Measurements from ENCODE around the gene CLECL1.
"Not testable (repeated sequence)": the region's sequence is repeated elsewhere in the genome, so short reads cannot be mapped to it uniquely, and the experiment has no call there.

Gene CLECL1

GRCh38 chr12:9740106-9740750, 7.3 kb upstream of the CLECL1 start:
- TF ChIP-seq YY1 (IDR thresholded peaks at IDR 0.05; ENCODE audit: insufficient read depth, insufficient read length) (no peak), SUZ12 (IDR thresholded peaks at IDR 0.05; ENCODE audit: extremely low read depth, insufficient read depth, insufficient read length) (no peak), ZNF274 (IDR thresholded peaks at IDR 0.05; ENCODE audit: low read depth, low read length) (no peak)
- Histone ChIP-seq H3K9me3 (ENCODE audit: insufficient read depth, low read length) (no peaks in the 10 kb centered on the region), H3K36me3 (ENCODE audit: insufficient read depth, insufficient read length, low read length) (no peaks in the 10 kb centered on the region), H3K9ac (ENCODE audit: insufficient read length, low read depth) (no peak overlapping the region), H3K27me3 (ENCODE audit: insufficient read depth, insufficient read length) (no peaks in the 10 kb centered on the region), H3K4me1 (ENCODE audit: insufficient read depth, insufficient read length) (peaks cover 3% of the 10 kb centered on the region), H3K4me3 (ENCODE audit: insufficient read length, low read depth) (no peak overlapping the region)
- no peak for DNase-seq (ENCODE audit: low read depth, low spot score)

GRCh38 chr12:9739404-9740105, 6.7 kb upstream of the CLECL1 start:
- H3K9ac ChIP-seq (ENCODE audit: insufficient read length, low read depth); DNase-seq (ENCODE audit: low read depth, low spot score): not testable (repeated sequence)

GRCh38 chr12:9738905-9739304, 6.0 kb upstream of the CLECL1 start:
- DNase-seq (ENCODE audit: low read depth, low spot score); H3K36me3 ChIP-seq (ENCODE audit: insufficient read depth, insufficient read length, low read length); H3K4me1 ChIP-seq (ENCODE audit: insufficient read depth, insufficient read length); H3K27me3 ChIP-seq (ENCODE audit: insufficient read depth, insufficient read length); H3K4me3 ChIP-seq (ENCODE audit: insufficient read length, low read depth); H3K9me3 ChIP-seq (ENCODE audit: insufficient read depth, low read length); H3K9ac ChIP-seq (ENCODE audit: insufficient read length, low read depth): not testable (repeated sequence)

More at GRCh38 chr12:9739404-9740105, 6.7 kb upstream of the CLECL1 start:
- H3K36me3 ChIP-seq (ENCODE audit: insufficient read depth, insufficient read length, low read length); H3K27me3 ChIP-seq (ENCODE audit: insufficient read depth, insufficient read length); H3K4me3 ChIP-seq (ENCODE audit: insufficient read length, low read depth); H3K4me1 ChIP-seq (ENCODE audit: insufficient read depth, insufficient read length); H3K9me3 ChIP-seq (ENCODE audit: insufficient read depth, low read length): not testable (repeated sequence)

GRCh38 chr12:9736936-9737705, 4.2 kb upstream of the CLECL1 start:
- no peaks in the 10 kb centered on the region for H3K27me3 ChIP-seq (ENCODE audit: insufficient read depth, insufficient read length)
- H3K4me3 ChIP-seq (ENCODE audit: insufficient read length, low read depth): no peak overlapping the region
- H3K9ac ChIP-seq (ENCODE audit: insufficient read length, low read depth): no peak overlapping the region
- no peak for DNase-seq (ENCODE audit: low read depth, low spot score)
- no peaks in the 10 kb centered on the region for H3K36me3 ChIP-seq (ENCODE audit: insufficient read depth, insufficient read length, low read length)
- no peaks in the 10 kb centered on the region for H3K4me1 ChIP-seq (ENCODE audit: insufficient read depth, insufficient read length)
- no peaks in the 10 kb centered on the region for H3K9me3 ChIP-seq (ENCODE audit: insufficient read depth, low read length)
- TF ChIP-seq SUZ12 (IDR thresholded peaks at IDR 0.05; ENCODE audit: extremely low read depth, insufficient read depth, insufficient read length) (no peak), ZNF274 (IDR thresholded peaks at IDR 0.05; ENCODE audit: low read depth, low read length) (no peak), YY1 (IDR thresholded peaks at IDR 0.05; ENCODE audit: insufficient read depth, insufficient read length) (no peak)

GRCh38 chr12:9735601-9736000, 2.7 kb upstream of the CLECL1 start:
- no peak for TF ChIP-seq SUZ12 (IDR thresholded peaks at IDR 0.05; ENCODE audit: extremely low read depth, insufficient read depth, insufficient read length)
- TF ChIP-seq YY1 (IDR thresholded peaks at IDR 0.05; ENCODE audit: insufficient read depth, insufficient read length): no peak
- TF ChIP-seq ZNF274 (IDR thresholded peaks at IDR 0.05; ENCODE audit: low read depth, low read length): no peak
- Histone ChIP-seq H3K9ac (ENCODE audit: insufficient read length, low read depth) (no peak overlapping the region), H3K27me3 (ENCODE audit: insufficient read depth, insufficient read length) (no peaks in the 10 kb centered on the region), H3K9me3 (ENCODE audit: insufficient read depth, low read length) (no peaks in the 10 kb centered on the region), H3K4me1 (ENCODE audit: insufficient read depth, insufficient read length) (no peaks in the 10 kb centered on the region), H3K36me3 (ENCODE audit: insufficient read depth, insufficient read length, low read length) (no peaks in the 10 kb centered on the region), H3K4me3 (ENCODE audit: insufficient read length, low read depth) (no peak overlapping the region)
- no peak for DNase-seq (ENCODE audit: low read depth, low spot score)

GRCh38 chr12:9731797-9732196, 1.1 kb downstream of the CLECL1 start:
- H3K4me1 ChIP-seq (ENCODE audit: insufficient read depth, insufficient read length): no peaks in the 10 kb centered on the region
- DNase-seq (ENCODE audit: low read depth, low spot score): no peak
- H3K9me3 ChIP-seq (ENCODE audit: insufficient read depth, low read length): no peaks in the 10 kb centered on the region
- TF ChIP-seq YY1 (IDR thresholded peaks at IDR 0.05; ENCODE audit: insufficient read depth, insufficient read length) (no peak), SUZ12 (IDR thresholded peaks at IDR 0.05; ENCODE audit: extremely low read depth, insufficient read depth, insufficient read length) (no peak), ZNF274 (IDR thresholded peaks at IDR 0.05; ENCODE audit: low read depth, low read length) (no peak)
- no peaks in the 10 kb centered on the region for H3K27me3 ChIP-seq (ENCODE audit: insufficient read depth, insufficient read length)
- H3K9ac ChIP-seq (ENCODE audit: insufficient read length, low read depth): no peak overlapping the region
- no peak overlapping the region for H3K4me3 ChIP-seq (ENCODE audit: insufficient read length, low read depth)
- H3K36me3 ChIP-seq (ENCODE audit: insufficient read depth, insufficient read length, low read length): no peaks in the 10 kb centered on the region

GRCh38 chr12:9731393-9731792, 1.5 kb downstream of the CLECL1 start:
- H3K9me3 ChIP-seq (ENCODE audit: insufficient read depth, low read length): no peaks in the 10 kb centered on the region
- no peaks in the 10 kb centered on the region for H3K27me3 ChIP-seq (ENCODE audit: insufficient read depth, insufficient read length)
- DNase-seq (ENCODE audit: low read depth, low spot score): no peak
- no peak for TF ChIP-seq YY1 (IDR thresholded peaks at IDR 0.05; ENCODE audit: insufficient read depth, insufficient read length)
- TF ChIP-seq SUZ12 (IDR thresholded peaks at IDR 0.05; ENCODE audit: extremely low read depth, insufficient read depth, insufficient read length): no peak
- no peak for TF ChIP-seq ZNF274 (IDR thresholded peaks at IDR 0.05; ENCODE audit: low read depth, low read length)
- no peak overlapping the region for H3K4me3 ChIP-seq (ENCODE audit: insufficient read length, low read depth)
- no peak overlapping the region for H3K9ac ChIP-seq (ENCODE audit: insufficient read length, low read depth)
- no peaks in the 10 kb centered on the region for H3K4me1 ChIP-seq (ENCODE audit: insufficient read depth, insufficient read length)
- H3K36me3 ChIP-seq (ENCODE audit: insufficient read depth, insufficient read length, low read length): no peaks in the 10 kb centered on the region

Data from NT2/D1 (cell line).